ENCODE measurements around the gene SELENON. TPM values are rescaled to one million over a fixed set of nuclear protein-coding genes. Genes with fewer than 3 reads are reported as not detected.

Gene SELENON
- total and polyA plus RNA-seq, 2 of the 13 experiments (the other 11 are each of a cell fraction or from before 2014, with no cell fraction given), result 3.8 to 8.0 TPM

DNA sequence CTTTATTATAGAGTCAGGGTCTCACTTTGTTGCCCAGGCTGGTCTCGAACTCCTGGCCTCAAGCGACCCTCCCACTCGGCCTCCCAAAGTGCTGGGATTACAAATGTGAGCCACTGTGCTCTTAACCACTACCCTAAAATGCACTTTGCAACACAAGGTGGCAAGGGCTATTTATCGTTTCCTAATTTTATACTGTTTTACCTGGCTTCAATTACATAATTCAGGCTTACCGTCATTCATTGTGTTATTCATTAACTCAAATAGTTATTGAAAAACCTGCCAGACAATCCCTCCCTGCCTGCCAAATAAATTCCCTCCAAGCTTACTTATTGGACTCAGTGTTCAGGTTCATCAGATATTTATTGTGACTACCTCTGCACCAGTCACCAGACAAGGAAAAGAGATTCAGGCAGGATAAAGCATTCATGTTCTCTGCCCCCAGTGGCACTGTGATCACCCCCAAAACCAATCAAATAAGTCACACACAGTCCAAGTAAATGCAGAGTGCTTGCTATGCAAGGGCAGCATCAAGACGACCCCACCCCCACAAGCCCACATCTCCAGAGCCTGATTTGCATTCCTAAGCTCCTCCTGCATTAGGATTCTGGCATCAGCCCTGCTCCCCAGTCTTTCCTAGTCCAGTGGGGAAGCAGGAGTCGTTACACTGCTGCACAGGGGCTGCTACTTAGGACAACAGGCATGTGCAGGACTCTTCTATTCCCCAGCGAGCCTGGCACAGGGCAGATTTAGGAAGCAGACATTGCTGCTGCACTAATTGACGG, 67.4 kb downstream of the SELENON start (continued):
- TF ChIP-seq ZMYM3 (CRISPR knock-in tag; IDR thresholded peaks at IDR 0.05), result 0 out of 2 replicates have a peak, but pooled peaks have one; percentile 54
- no peak for TF ChIP-seq ZNF589 (CRISPR knock-in tag; conservative IDR thresholded peaks at IDR 0.05)
- no peak for TF ChIP-seq CREB1 (IDR thresholded peaks at IDR 0.05)
- 0 out of 2 replicates have a peak, but pooled peaks have one; percentile 22 for TF ChIP-seq CREB1 (CRISPR knock-in tag; IDR thresholded peaks at IDR 0.05)
- no peak for TF ChIP-seq SNRNP70 (IDR thresholded peaks at IDR 0.05; ENCODE audit: low read depth, low read length)
- TF ChIP-seq, protein P1, sequence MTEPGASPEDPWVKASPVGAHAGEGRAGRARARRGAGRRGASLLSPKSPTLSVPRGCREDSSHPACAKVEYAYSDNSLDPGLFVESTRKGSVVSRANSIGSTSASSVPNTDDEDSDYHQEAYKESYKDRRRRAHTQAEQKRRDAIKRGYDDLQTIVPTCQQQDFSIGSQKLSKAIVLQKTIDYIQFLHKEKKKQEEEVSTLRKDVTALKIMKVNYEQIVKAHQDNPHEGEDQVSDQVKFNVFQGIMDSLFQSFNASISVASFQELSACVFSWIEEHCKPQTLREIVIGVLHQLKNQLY (CRISPR knock-in tag; IDR thresholded peaks at IDR 0.05), result no peak
- TF ChIP-seq ZNF510 (CRISPR knock-in tag; IDR thresholded peaks at IDR 0.05; ENCODE audit: low read depth), result no peak
- TF ChIP-seq ZNF33A (CRISPR knock-in tag; IDR thresholded peaks at IDR 0.05; ENCODE audit: borderline replicate concordance), result no peak
- no peak for TF ChIP-seq EED (CRISPR knock-in tag; IDR thresholded peaks at IDR 0.05)
- TF ChIP-seq ZNF761 (CRISPR knock-in tag; conservative IDR thresholded peaks at IDR 0.05), result no peak
- TF ChIP-seq AFF4 (CRISPR knock-in tag; IDR thresholded peaks at IDR 0.05), result no peak
- TF ChIP-seq NFATC3 (CRISPR knock-in tag; IDR thresholded peaks at IDR 0.05), result no peak
- TF ChIP-seq KDM5A (IDR thresholded peaks at IDR 0.05; ENCODE audit: borderline replicate concordance, low read length), result no peak
- no peak for TF ChIP-seq NR0B2 (CRISPR knock-in tag; IDR thresholded peaks at IDR 0.05)
- TF ChIP-seq ZNF460 (CRISPR knock-in tag; IDR thresholded peaks at IDR 0.05; ENCODE audit: borderline replicate concordance), result no peak
- TF ChIP-seq SIX1 (CRISPR knock-in tag; IDR thresholded peaks at IDR 0.05; ENCODE audit: borderline replicate concordance), result no peak
- TF ChIP-seq SALL1 (CRISPR knock-in tag; IDR thresholded peaks at IDR 0.05), result no peak
- TF ChIP-seq ZMYM2 (CRISPR knock-in tag; IDR thresholded peaks at IDR 0.05), result no peak
- peak; percentile 77; the same call in 1 of the 2 replicates for TF ChIP-seq CHD4 (IDR thresholded peaks at IDR 0.05; ENCODE audit: borderline replicate concordance, low read length)
- TF ChIP-seq ZUFSP (CRISPR knock-in tag; IDR thresholded peaks at IDR 0.05; ENCODE audit: borderline replicate concordance), result no peak
- no peak for TF ChIP-seq ZNF12 (CRISPR knock-in tag; IDR thresholded peaks at IDR 0.05)
- no peak for TF ChIP-seq ZNF619 (CRISPR knock-in tag; IDR thresholded peaks at IDR 0.05)
- no peak for TF ChIP-seq EZH2 (conservative IDR thresholded peaks at IDR 0.05; ENCODE audit: low read depth, low read length)
- no peak for TF ChIP-seq REXO4 (CRISPR knock-in tag; IDR thresholded peaks at IDR 0.05; ENCODE audit: borderline replicate concordance)
- no peak for TF ChIP-seq ZKSCAN5 (CRISPR knock-in tag; IDR thresholded peaks at IDR 0.05)
